HepG2 (cell line): ENCODE measurements around the gene SSC5D. TPM values are rescaled to one million over a fixed set of nuclear protein-coding genes. Genes with fewer than 3 reads are reported as not detected.

Source experiments
- ASH2L ChIP-seq: fragments of 300-600, 200-600 bp; sonication (generic); IDR thresholded peaks from 2 replicates; pipeline ENCODE4 v1.7.0; 2017; ENCODE audit warnings: low read depth, mild to moderate bottlenecking, moderate library complexity, mixed read lengths, low read length; ENCODE audit not compliant: insufficient read length
- ATM ChIP-seq: fragments of 450-650 bp; IDR thresholded peaks from 2 replicates; pipeline ENCODE4 v1.7.1; 2017; ENCODE audit warnings: mild to moderate bottlenecking, borderline replicate concordance
- BCL6 ChIP-seq: IDR thresholded peaks from 2 replicates; pipeline ENCODE4 v1.6.1; 2016; ENCODE audit warnings: missing genetic modification reagents, missing compliant biosample characterization
- CCDC6 ChIP-seq: sonication (generic); formaldehyde crosslinking; IDR thresholded peaks from 2 replicates; pipeline ENCODE4 v1.8.1; 2022; ENCODE audit warnings: mild to moderate bottlenecking, missing genetic modification reagents, moderate library complexity
- CEBPB ChIP-seq: IDR thresholded peaks from 2 replicates; pipeline ENCODE4 v1.6.1; 2011; ENCODE audit warnings: low read depth, low read length, improper control_type of control experiment, borderline replicate concordance
- CREB1 ChIP-seq, 2 experiments: fragments of 450-650 bp in 1 of 2; IDR thresholded peaks; 2 replicates each; pipeline ENCODE4 v1.6.1; 2016 to 2017; ENCODE audit warnings: control low read depth in 1 of 2, mild to moderate bottlenecking in 1 of 2, missing compliant biosample characterization in 1 of 2, missing genetic modification characterization in 1 of 2
- EEA1 ChIP-seq: sonication (generic); formaldehyde crosslinking; IDR thresholded peaks from 2 replicates; pipeline ENCODE4 v1.5.1; 2020; ENCODE audit warnings: mild to moderate bottlenecking, missing genetic modification reagents, borderline replicate concordance
- EP300 ChIP-seq, 3 experiments: sonication (generic) in 1 of 3; formaldehyde crosslinking in 1 of 3; IDR thresholded peaks; 2 replicates each; pipeline versions ENCODE4 v1.5.1 to v1.6.1; 2011 to 2020; ENCODE audit warnings: low read depth in 2 of 3, low read length in 2 of 3, borderline replicate concordance in 1 of 3, improper control_type of control experiment in 1 of 3, mild to moderate bottlenecking in 1 of 3, missing genetic modification reagents in 1 of 3, moderate library complexity in 1 of 3
- GFI1 ChIP-seq: sonication (generic); formaldehyde crosslinking; IDR thresholded peaks from 2 replicates; pipeline ENCODE4 v1.5.0; 2020; ENCODE audit warnings: missing genetic modification reagents, mild to moderate bottlenecking, borderline replicate concordance
- HNF4A ChIP-seq: sonication (generic); formaldehyde crosslinking; IDR thresholded peaks from 2 replicates; pipeline ENCODE4 v1.4.0; 2020; ENCODE audit warnings: missing genetic modification reagents
- MAX ChIP-seq: IDR thresholded peaks from 2 replicates; pipeline ENCODE4 v1.6.1; 2012; ENCODE audit warnings: inconsistent platforms
- PRMT3 ChIP-seq: sonication (generic); formaldehyde crosslinking; IDR thresholded peaks from 2 replicates; pipeline ENCODE4 v1.8.1; 2022; ENCODE audit warnings: low read depth, mild to moderate bottlenecking, moderate library complexity, missing genetic modification reagents, borderline replicate concordance
- SIN3B ChIP-seq: fragments of 150-350 bp; IDR thresholded peaks from 2 replicates; pipeline ENCODE4 v1.6.1; 2014; ENCODE audit warnings: low read length
- TEAD3 ChIP-seq: optimal IDR thresholded peaks from 2 replicates; pipeline ENCODE3; 2016; ENCODE audit warnings: borderline replicate concordance
- TFDP2 ChIP-seq: sonication (generic); formaldehyde crosslinking; IDR thresholded peaks from 2 replicates; pipeline ENCODE4 v1.4.0; 2020; ENCODE audit warnings: missing genetic modification reagents
- ZNF331 ChIP-seq: sonication (generic); formaldehyde crosslinking; IDR thresholded peaks from 2 replicates; pipeline ENCODE4 v1.4.0; 2020; ENCODE audit warnings: missing genetic modification reagents
- ZNF512B ChIP-seq: sonication (generic); formaldehyde crosslinking; IDR thresholded peaks from 2 replicates; pipeline ENCODE4 v1.5.1; 2020; ENCODE audit warnings: missing genetic modification reagents, mild to moderate bottlenecking, borderline replicate concordance
- ZNF816 ChIP-seq: sonication (generic); formaldehyde crosslinking; IDR thresholded peaks from 2 replicates; pipeline ENCODE4 v1.8.0; 2022; ENCODE audit warnings: missing genetic modification reagents, mild to moderate bottlenecking, borderline replicate concordance
- polyA plus RNA-seq, 8 experiments: library from polyadenylated mRNA; depleted of rRNA in 3 of 8; stranded (reverse) in 7 of 8; unstranded in 1 of 8; fragments of >200 nt; fragmentation: Illumina TruSeq in 4 of 8; extraction: Trizol in 4 of 8; gene quantifications; 2 replicates each; pipeline versions ENCODE4 v1.2.1 to v1.2.3, GENCODE V29; 2011 to 2016; ENCODE audit warnings: low read depth in 4 of 8, missing spikeins in 1 of 8, mixed read lengths in 1 of 8; ENCODE audit not compliant: insufficient read depth in 1 of 8
- total RNA-seq, 5 experiments: library from RNA; depleted of rRNA; stranded (reverse); fragments of >200 nt; fragmentation: Illumina TruSeq; extraction: Trizol; gene quantifications; 2 replicates each; pipeline ENCODE4 v1.2.3, GENCODE V29; 2016; ENCODE audit warnings: low read depth in 1 of 5
- TF ChIP-seq, protein P1 (sequence below): sonication (generic); formaldehyde crosslinking; IDR thresholded peaks from 2 replicates; pipeline ENCODE4 v1.4.0; 2020; ENCODE audit warnings: missing genetic modification reagents

The SSC5D gene
- total and polyA plus RNA-seq, 2 of the 13 experiments (the other 11 are each of a cell fraction or from before 2014, with no cell fraction given) = not detected

DNA sequence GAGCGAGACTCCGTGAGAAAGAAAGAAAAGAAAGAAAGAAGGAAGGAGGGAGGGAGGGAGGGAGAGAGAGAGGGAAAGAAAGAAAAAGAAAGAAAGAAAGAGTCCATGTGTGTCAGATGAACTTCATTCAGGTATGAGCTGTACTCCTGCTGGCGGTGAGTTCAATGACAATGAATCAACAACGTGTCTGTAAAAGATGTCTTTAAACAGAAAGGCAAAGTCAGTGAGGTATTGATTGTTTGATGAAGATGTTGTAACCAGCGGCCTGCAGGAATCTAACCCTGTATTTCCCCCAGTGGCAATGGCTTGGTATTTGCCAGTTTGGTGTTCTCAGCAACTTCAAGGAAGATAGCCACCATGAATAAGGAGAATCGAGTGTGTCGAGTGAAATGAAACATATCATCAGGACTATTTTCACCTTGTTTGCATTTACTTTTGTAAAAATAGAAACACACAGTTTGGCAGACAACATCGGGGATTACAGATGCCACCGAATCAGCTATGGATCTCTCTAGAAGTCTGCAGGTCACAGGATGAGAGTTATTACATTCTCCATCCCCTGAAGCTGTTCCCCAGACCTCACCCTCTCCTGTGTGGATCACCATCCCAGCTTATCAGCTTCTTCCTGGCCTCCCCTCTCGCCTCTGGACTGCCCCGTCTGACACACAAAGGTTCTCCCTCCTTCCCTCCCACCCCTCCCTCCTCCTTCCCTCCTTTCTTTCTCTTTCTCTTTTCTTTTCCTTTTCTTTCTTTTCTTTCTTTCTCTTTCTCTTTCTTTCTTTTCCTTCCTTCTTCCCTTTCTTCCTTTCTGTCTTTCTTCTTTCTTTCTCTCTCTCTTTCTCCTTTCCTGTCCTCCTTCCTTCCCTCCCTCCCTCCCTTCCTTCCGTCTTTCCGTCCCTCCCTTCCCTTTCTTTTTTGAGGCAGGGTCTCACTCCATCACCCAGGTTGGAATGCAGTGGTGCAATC lies 65.3 kb downstream of the SSC5D start (continued):
- TF ChIP-seq ZNF512B (CRISPR knock-in tag) (peak; percentile 92; the same call in 1 of the 2 replicates), HNF4A (CRISPR knock-in tag) (peak; percentile 46; the same call in 1 of the 2 replicates), MAX (0 out of 2 replicates have a peak, but pooled peaks have one; percentile 25), CREB1 (IDR thresholded peaks at IDR 0.05) (no peak), CREB1 (CRISPR knock-in tag; IDR thresholded peaks at IDR 0.05) (peak; percentile 40; the same call in 1 of the 2 replicates), TFDP2 (CRISPR knock-in tag) (no peak), ZNF816 (CRISPR knock-in tag) (no peak), GFI1 (CRISPR knock-in tag) (no peak), PRMT3 (CRISPR knock-in tag) (no peak), EP300 (IDR thresholded peaks at IDR 0.05; ENCODE audit: low read depth in 2 of 2, low read length in 2 of 2) (peak in 1 of 2 experiments; percentile 66; a peak in 1 of 4 replicates), EP300 (CRISPR knock-in tag; IDR thresholded peaks at IDR 0.05; ENCODE audit: borderline replicate concordance) (peak; percentile 19; the same call in 1 of the 2 replicates), CCDC6 (CRISPR knock-in tag) (peak; percentile 57; the same call in 1 of the 2 replicates), SIN3B (no peak), BCL6 (peak; percentile 63), ASH2L (no peak), ATM (no peak), EEA1 (CRISPR knock-in tag) (no peak), ZNF331 (0 out of 2 replicates have a peak, but pooled peaks have one; percentile 51), TEAD3 (CRISPR knock-in tag) (peak; percentile 76), CEBPB (peak; percentile 76; the same call in 1 of the 2 replicates)
- TF ChIP-seq, protein P1, sequence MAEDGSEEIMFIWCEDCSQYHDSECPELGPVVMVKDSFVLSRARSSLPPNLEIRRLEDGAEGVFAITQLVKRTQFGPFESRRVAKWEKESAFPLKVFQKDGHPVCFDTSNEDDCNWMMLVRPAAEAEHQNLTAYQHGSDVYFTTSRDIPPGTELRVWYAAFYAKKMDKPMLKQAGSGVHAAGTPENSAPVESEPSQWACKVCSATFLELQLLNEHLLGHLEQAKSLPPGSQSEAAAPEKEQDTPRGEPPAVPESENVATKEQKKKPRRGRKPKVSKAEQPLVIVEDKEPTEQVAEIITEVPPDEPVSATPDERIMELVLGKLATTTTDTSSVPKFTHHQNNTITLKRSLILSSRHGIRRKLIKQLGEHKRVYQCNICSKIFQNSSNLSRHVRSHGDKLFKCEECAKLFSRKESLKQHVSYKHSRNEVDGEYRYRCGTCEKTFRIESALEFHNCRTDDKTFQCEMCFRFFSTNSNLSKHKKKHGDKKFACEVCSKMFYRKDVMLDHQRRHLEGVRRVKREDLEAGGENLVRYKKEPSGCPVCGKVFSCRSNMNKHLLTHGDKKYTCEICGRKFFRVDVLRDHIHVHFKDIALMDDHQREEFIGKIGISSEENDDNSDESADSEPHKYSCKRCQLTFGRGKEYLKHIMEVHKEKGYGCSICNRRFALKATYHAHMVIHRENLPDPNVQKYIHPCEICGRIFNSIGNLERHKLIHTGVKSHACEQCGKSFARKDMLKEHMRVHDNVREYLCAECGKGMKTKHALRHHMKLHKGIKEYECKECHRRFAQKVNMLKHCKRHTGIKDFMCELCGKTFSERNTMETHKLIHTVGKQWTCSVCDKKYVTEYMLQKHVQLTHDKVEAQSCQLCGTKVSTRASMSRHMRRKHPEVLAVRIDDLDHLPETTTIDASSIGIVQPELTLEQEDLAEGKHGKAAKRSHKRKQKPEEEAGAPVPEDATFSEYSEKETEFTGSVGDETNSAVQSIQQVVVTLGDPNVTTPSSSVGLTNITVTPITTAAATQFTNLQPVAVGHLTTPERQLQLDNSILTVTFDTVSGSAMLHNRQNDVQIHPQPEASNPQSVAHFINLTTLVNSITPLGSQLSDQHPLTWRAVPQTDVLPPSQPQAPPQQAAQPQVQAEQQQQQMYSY (CRISPR knock-in tag) = no peak
